Measurements from ENCODE around the gene PTPRH.

PTPRH gene

GRCh38 chr19:55246462-55247451 lies 37.5 kb upstream of the PTPRH start:
- DNase-seq, result no peak

GRCh38 chr19:55245236-55245904 lies 36.1 kb upstream of the PTPRH start:
- DNase-seq, result no peak

GRCh38 chr19:55244004-55244680 lies 34.8 kb upstream of the PTPRH start:
- no peak for DNase-seq

GRCh38 chr19:55242517-55242916 lies 33.2 kb upstream of the PTPRH start:
- DNase-seq, result no peak

- no peak for DNase-seq
Measured at GRCh38 chr19:55241935-55242464, 32.7 kb upstream of the PTPRH start.

- DNase-seq, result no peak
Measured at GRCh38 chr19:55241143-55241934, 32.0 kb upstream of the PTPRH start.

GRCh38 chr19:55240713-55241020 lies 31.4 kb upstream of the PTPRH start:
- DNase-seq, result no peak

- no peak for DNase-seq
Measured at GRCh38 chr19:55239004-55239403, 29.7 kb upstream of the PTPRH start.

- no peak for DNase-seq
Measured at GRCh38 chr19:55238030-55238429, 28.7 kb upstream of the PTPRH start.

- no peak for DNase-seq
Measured at GRCh38 chr19:55232986-55233385, 23.7 kb upstream of the PTPRH start.

- DNase-seq, result no peak
Measured at GRCh38 chr19:55232286-55232602, 22.9 kb upstream of the PTPRH start.

- DNase-seq, result no peak
Measured at GRCh38 chr19:55231391-55232285, 22.3 kb upstream of the PTPRH start.

GRCh38 chr19:55230780-55231179 lies 21.5 kb upstream of the PTPRH start:
- DNase-seq, result no peak

- no peak for DNase-seq
Measured at GRCh38 chr19:55230329-55230728, 21.0 kb upstream of the PTPRH start.

GRCh38 chr19:55229789-55230182 lies 20.5 kb upstream of the PTPRH start:
- no peak for DNase-seq

GRCh38 chr19:55229145-55229788 lies 20.0 kb upstream of the PTPRH start:
- DNase-seq, result no peak

GRCh38 chr19:55228403-55229031 lies 19.2 kb upstream of the PTPRH start, which contains the start of gene TMEM86B:
TMEM86B (minus strand) TSS chr19:55228763; CDS start chr19:55228741, 22 bp downstream.
- DNase-seq, result no peak

GRCh38 chr19:55228015-55228391 lies 18.7 kb upstream of the PTPRH start:
- no peak for DNase-seq

- no peak for DNase-seq
Measured at GRCh38 chr19:55227241-55228014, 18.1 kb upstream of the PTPRH start.

GRCh38 chr19:55226788-55227187 lies 17.5 kb upstream of the PTPRH start:
- no peak for DNase-seq
